ENCODE measurements around the gene RAB3IL1. TPM values are rescaled to one million over a fixed set of nuclear protein-coding genes. Genes with fewer than 3 reads are reported as not detected.

RAB3IL1 gene
- polyA plus RNA-seq, 3 donors = 0.13 TPM; not detected in 2

GRCh38 chr11:61907282-61907681 lies 10.1 kb downstream of the RAB3IL1 start:
- Histone ChIP-seq H3K4me1 (ENCODE audit: control insufficient read depth in 1 of 2, insufficient read depth in 2 of 2, low read length in 2 of 2) (peaks cover 16 to 24% of the 10 kb centered on the region in 2 donors), H3K4me2 (replicated peaks; ENCODE audit: extremely low read depth, low read length, poor library complexity, severe bottlenecking) (no peak overlapping the region), H3K9me3 (replicated peaks in 1 of 2; ENCODE audit: control insufficient read depth in 1 of 2, insufficient read depth in 1 of 2, low read length in 2 of 2) (no peaks in the 10 kb centered on the region), H3K9ac (ENCODE audit: insufficient read depth, low read length, poor library complexity, severe bottlenecking) (no peak overlapping the region), H3K27me3 (ENCODE audit: control insufficient read depth in 2 of 2, insufficient read depth in 2 of 2, low read length in 2 of 2) (peaks cover 0 to 10% of the 10 kb centered on the region in 2 donors), H3K4me3 (replicated peaks in 1 of 3; ENCODE audit: low read depth in 2 of 3, low read length in 3 of 3) (no peak overlapping the region), H4K20me1 (ENCODE audit: insufficient read depth, low read length) (peaks cover 2% of the 10 kb centered on the region), H2AFZ (ENCODE audit: insufficient read depth, low read depth, low read length, poor library complexity, severe bottlenecking) (no peak overlapping the region), H3K79me2 (ENCODE audit: insufficient read depth, low read length) (no peaks in the 10 kb centered on the region), H3K36me3 (replicated peaks in 1 of 2; ENCODE audit: control insufficient read depth in 1 of 2, insufficient read depth in 2 of 2, low read length in 2 of 2) (no peaks in the 10 kb centered on the region), H3K27ac (ENCODE audit: low read depth in 1 of 2, low read length in 2 of 2) (no peak overlapping the region)
- Mint-ChIP-seq H3K27me3 (ENCODE audit: low read depth in 3 of 3) (peaks cover 5 to 18% (median 10%) of the 10 kb centered on the region in 3 donors), H3K36me3 (no peaks in the 10 kb centered on the region), H3K4me1 (peaks cover 18% of the 10 kb centered on the region), H3K4me3 (no peak overlapping the region), H3K9me3 (peaks cover 0 to 7% (median 1%) of the 10 kb centered on the region in 7 donors), H3K27ac (peak overlapping the region in 2 of 7 donors; percentile 33 to 36)
- 95% methylated on average over 19 of the region's 19 CpGs for WGBS (ENCODE audit: insufficient coverage)
- intact Hi-C loops (cut with micrococcal nuclease) = no loop called here
- TF ChIP-seq CTCF (IDR thresholded peaks at IDR 0.05) = no peak
- DNase-seq = no peak

- Histone ChIP-seq H3K9ac (ENCODE audit: insufficient read depth, low read length, poor library complexity, severe bottlenecking) (no peak overlapping the region), H3K36me3 (replicated peaks in 1 of 2; ENCODE audit: control insufficient read depth in 1 of 2, insufficient read depth in 2 of 2, low read length in 2 of 2) (no peaks in the 10 kb centered on the region), H3K27ac (ENCODE audit: low read depth in 1 of 2, low read length in 2 of 2) (no peak overlapping the region), H3K9me3 (replicated peaks in 1 of 2; ENCODE audit: control insufficient read depth in 1 of 2, insufficient read depth in 1 of 2, low read length in 2 of 2) (no peaks in the 10 kb centered on the region), H3K4me3 (replicated peaks in 1 of 3; ENCODE audit: low read depth in 2 of 3, low read length in 3 of 3) (no peak overlapping the region), H3K4me2 (replicated peaks; ENCODE audit: extremely low read depth, low read length, poor library complexity, severe bottlenecking) (no peak overlapping the region), H3K79me2 (ENCODE audit: insufficient read depth, low read length) (no peaks in the 10 kb centered on the region), H3K4me1 (ENCODE audit: control insufficient read depth in 1 of 2, insufficient read depth in 2 of 2, low read length in 2 of 2) (peaks cover 8 to 16% of the 10 kb centered on the region in 2 donors), H3K27me3 (ENCODE audit: control insufficient read depth in 2 of 2, insufficient read depth in 2 of 2, low read length in 2 of 2) (peaks cover 0 to 10% of the 10 kb centered on the region in 2 donors), H4K20me1 (ENCODE audit: insufficient read depth, low read length) (no peaks in the 10 kb centered on the region), H2AFZ (ENCODE audit: insufficient read depth, low read depth, low read length, poor library complexity, severe bottlenecking) (no peak overlapping the region)
- no peaks in the 10 kb centered on the region for H3K36me3 Mint-ChIP-seq
- H3K9me3 Mint-ChIP-seq = peaks cover 0 to 5% (median 1%) of the 10 kb centered on the region in 7 donors
- DNase-seq = no peak
- TF ChIP-seq CTCF (IDR thresholded peaks at IDR 0.05) = no peak
- intact Hi-C loops (cut with micrococcal nuclease) = no loop called here
- peaks cover 10% of the 10 kb centered on the region for H3K4me1 Mint-ChIP-seq
- 83% methylated on average over 14 of the region's 14 CpGs for WGBS (ENCODE audit: insufficient coverage)
- peaks cover 5 to 18% (median 10%) of the 10 kb centered on the region in 3 donors for H3K27me3 Mint-ChIP-seq (ENCODE audit: low read depth in 3 of 3)
- H3K4me3 Mint-ChIP-seq = no peak overlapping the region
- H3K27ac Mint-ChIP-seq = no peak overlapping the region
These were observed 10.8 kb downstream of the RAB3IL1 start for GRCh38 chr11:61906522-61906909.
